Prostate gland (tissue), 2 donors: ENCODE measurements around the gene IL1RAPL1.

ENCODE experiments used
- POLR2A ChIP-seq: fragments of 450-650 bp; IDR thresholded peaks from one replicate; pipeline ENCODE4 v1.6.1; 2016; ENCODE audit warnings: antibody characterized with exemption, mild to moderate bottlenecking
- POLR2AphosphoS5 ChIP-seq: sonication (generic); formaldehyde crosslinking; IDR thresholded peaks from one replicate; pipeline ENCODE4 v1.6.1; 2017; ENCODE audit warnings: antibody characterized with exemption
- TF ChIP-seq, protein P1 (sequence below), 4 experiments: fragments of 200-600 bp in 2 of 4; fragments of 450-650 bp in 2 of 4; sonication (generic) in 2 of 4; IDR thresholded peaks; 1 replicate in 3 of 4; 2 replicates in 1 of 4; pipeline ENCODE4 v1.5.1; 2016 to 2019; ENCODE audit warnings: antibody characterized with exemption in 4 of 4, mild to moderate bottlenecking in 2 of 4, moderate library complexity in 2 of 4

DNA sequence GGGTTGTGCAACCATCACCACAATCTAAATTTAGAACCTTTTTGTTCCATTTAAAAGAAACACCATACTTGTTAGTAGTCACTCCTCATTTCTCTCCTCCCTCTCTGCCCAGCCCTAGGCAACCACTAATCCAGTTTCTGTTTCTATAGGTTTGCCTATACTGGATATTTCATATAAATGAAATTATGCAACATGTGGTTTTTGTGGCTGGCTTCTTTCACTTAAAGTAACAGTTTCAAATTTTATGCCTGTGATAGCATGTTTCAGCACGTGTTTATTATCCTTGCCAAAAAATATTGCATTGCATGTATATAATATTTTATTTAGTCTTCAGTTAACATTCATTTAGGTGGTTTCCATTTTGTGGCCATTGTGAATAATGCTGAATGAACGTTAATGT lies 437.6 kb downstream of the IL1RAPL1 start:
- TF ChIP-seq, protein P1, sequence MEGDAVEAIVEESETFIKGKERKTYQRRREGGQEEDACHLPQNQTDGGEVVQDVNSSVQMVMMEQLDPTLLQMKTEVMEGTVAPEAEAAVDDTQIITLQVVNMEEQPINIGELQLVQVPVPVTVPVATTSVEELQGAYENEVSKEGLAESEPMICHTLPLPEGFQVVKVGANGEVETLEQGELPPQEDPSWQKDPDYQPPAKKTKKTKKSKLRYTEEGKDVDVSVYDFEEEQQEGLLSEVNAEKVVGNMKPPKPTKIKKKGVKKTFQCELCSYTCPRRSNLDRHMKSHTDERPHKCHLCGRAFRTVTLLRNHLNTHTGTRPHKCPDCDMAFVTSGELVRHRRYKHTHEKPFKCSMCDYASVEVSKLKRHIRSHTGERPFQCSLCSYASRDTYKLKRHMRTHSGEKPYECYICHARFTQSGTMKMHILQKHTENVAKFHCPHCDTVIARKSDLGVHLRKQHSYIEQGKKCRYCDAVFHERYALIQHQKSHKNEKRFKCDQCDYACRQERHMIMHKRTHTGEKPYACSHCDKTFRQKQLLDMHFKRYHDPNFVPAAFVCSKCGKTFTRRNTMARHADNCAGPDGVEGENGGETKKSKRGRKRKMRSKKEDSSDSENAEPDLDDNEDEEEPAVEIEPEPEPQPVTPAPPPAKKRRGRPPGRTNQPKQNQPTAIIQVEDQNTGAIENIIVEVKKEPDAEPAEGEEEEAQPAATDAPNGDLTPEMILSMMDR (IDR thresholded peaks at IDR 0.05): no peak
- TF ChIP-seq POLR2A: no peak
- TF ChIP-seq POLR2AphosphoS5: no peak
